RWPE1 (cell line): ENCODE data around the gene ERAS.

Experiments used
- CTCF ChIA-PET: fragments of 350-600 bp; sonication (Branson Sonifier 250); formaldehyde crosslinking; extraction: SDS; loops from one replicate; lab custom pipeline; 2021; lab: Yijun Ruan, JAX
- POLR2A ChIA-PET: fragments of 400-600 bp; formaldehyde crosslinking; extraction: SDS; loops from one replicate; lab custom pipeline; 2020; ENCODE audit warnings: antibody characterized with exemption; ENCODE audit not compliant: low non-redundant PET; lab: Yijun Ruan, JAX
- DNase-seq: peaks from one replicate; pipeline ENCODE4 v3.0.0; 2012; ENCODE audit warnings: low spot score
- H3K27ac ChIP-seq: fragments of 450-650 bp; 2 replicates; pipeline ENCODE4 v1.5.1; 2017
- TF ChIP-seq, protein P1 (sequence below): fragments of 450-650 bp; conservative IDR thresholded peaks from 2 replicates; pipeline ENCODE4 v1.5.1; 2017; ENCODE audit warnings: low read depth, mild to moderate bottlenecking

ERAS gene

DNA sequence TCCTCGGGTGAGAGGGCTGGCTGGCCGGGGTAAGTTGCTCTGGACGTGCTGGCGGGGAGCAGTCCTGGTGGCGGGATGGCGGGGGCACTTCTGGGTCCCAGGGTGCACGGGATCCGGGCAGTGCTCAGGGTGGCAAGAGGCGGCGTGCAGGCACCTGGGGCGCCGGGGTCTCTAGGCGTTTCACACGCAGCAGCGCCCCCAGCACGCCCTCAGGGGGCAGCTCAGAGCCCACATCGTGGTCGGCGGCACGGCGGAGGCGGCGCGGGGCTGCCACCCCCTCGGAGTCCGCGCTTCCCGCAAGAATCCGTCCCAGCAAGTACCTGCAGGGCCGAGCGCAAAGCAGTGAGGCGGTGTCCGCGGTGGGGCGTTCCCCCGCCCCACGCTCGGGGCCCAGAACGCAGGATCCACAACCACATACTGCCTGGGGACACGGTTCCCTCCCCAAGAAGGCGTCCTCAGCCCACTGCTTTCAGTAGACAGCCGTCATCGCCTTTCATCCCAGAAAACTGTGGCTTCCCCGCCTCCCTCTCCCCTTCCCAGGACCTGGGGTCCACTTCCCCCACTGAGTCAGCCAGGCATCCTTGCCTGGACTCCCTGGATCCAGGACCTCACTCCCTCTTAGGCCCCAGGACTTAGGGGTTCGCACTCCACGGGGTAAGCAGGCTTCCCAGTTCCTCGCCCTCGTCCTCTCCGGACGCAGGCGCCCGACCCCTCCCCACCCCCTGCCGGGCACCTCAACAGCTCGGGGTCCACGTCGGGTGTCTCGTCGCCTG lies 5.0 kb downstream of the ERAS start:
- no peak for DNase-seq
- POLR2A ChIA-PET, result no interaction called here
- no peak overlapping the region for H3K27ac ChIP-seq
- TF ChIP-seq, protein P1, sequence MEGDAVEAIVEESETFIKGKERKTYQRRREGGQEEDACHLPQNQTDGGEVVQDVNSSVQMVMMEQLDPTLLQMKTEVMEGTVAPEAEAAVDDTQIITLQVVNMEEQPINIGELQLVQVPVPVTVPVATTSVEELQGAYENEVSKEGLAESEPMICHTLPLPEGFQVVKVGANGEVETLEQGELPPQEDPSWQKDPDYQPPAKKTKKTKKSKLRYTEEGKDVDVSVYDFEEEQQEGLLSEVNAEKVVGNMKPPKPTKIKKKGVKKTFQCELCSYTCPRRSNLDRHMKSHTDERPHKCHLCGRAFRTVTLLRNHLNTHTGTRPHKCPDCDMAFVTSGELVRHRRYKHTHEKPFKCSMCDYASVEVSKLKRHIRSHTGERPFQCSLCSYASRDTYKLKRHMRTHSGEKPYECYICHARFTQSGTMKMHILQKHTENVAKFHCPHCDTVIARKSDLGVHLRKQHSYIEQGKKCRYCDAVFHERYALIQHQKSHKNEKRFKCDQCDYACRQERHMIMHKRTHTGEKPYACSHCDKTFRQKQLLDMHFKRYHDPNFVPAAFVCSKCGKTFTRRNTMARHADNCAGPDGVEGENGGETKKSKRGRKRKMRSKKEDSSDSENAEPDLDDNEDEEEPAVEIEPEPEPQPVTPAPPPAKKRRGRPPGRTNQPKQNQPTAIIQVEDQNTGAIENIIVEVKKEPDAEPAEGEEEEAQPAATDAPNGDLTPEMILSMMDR, result no peak
- CTCF ChIA-PET, result no interaction called here

DNA sequence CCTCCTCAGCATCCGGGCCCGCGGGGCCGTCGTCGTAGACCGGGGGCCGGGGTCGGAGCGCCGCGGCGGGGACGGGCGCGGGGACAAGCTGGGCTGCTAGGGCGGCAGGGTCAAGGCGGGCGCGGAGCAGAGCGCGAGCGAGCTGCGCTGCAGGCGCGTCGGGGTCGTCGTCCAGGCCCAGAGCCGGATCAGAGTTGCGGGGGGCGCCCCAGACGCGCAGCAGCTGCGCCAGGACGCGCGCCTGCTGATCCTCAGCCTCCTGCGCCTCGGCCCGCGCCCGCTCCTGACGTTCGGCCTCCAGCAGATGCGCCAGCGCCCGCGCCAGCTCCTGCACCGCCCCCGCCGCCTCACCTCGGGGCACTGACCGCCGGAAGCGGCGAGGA lies 5.6 kb downstream of the ERAS start:
- no peak for DNase-seq
- TF ChIP-seq, protein P1, result no peak
- CTCF ChIA-PET, result no interaction called here
- no peak overlapping the region for H3K27ac ChIP-seq
- POLR2A ChIA-PET, result no interaction called here

DNA sequence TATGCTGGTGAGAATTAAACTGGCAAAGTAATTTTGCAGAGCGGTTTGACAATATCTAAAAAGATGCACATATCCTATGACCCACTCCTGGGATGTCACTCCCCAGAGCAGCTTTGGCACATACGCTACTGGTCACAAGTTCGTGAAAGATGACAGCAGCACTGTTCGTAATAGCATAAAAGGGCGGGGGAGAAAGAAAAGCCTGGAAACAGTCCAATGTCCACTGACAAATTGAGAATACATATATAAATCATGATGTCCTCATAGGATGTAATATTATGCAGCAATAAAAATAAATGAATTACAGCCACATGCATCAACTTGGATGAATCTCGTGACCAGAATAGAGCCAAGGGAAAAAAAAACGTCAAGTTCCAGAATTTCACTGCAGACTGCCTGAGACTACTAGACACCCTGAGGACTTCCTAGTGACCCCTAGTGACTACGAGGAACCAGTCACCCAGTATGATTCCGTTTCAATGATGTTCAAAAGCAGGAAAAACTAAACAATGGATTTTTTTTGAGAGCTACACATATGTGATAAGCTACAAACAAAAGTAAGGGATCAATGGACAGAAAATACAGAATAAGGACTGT lies 7.3 kb downstream of the ERAS start:
- TF ChIP-seq, protein P1, result no peak
- DNase-seq, result no peak
- ChIA-PET POLR2A (no interaction called here), CTCF (no interaction called here)
- H3K27ac ChIP-seq, result no peak overlapping the region

DNA sequence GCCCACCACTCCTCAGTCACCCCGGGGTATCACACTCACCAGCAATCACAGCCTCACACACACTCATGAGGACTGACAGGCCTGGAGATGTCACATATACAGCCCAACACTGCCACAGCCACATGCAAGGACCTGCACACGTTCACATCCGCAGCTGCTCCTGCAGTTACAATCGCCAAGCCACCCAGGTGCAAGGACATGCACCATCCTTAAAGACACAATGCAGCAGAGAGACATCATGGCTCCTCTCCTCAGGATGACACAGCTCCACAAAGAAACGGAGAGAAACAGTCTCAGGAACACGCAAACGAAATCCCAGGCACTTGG lies 8.0 kb downstream of the ERAS start:
- no peak for DNase-seq
- POLR2A ChIA-PET, result no interaction called here

DNA sequence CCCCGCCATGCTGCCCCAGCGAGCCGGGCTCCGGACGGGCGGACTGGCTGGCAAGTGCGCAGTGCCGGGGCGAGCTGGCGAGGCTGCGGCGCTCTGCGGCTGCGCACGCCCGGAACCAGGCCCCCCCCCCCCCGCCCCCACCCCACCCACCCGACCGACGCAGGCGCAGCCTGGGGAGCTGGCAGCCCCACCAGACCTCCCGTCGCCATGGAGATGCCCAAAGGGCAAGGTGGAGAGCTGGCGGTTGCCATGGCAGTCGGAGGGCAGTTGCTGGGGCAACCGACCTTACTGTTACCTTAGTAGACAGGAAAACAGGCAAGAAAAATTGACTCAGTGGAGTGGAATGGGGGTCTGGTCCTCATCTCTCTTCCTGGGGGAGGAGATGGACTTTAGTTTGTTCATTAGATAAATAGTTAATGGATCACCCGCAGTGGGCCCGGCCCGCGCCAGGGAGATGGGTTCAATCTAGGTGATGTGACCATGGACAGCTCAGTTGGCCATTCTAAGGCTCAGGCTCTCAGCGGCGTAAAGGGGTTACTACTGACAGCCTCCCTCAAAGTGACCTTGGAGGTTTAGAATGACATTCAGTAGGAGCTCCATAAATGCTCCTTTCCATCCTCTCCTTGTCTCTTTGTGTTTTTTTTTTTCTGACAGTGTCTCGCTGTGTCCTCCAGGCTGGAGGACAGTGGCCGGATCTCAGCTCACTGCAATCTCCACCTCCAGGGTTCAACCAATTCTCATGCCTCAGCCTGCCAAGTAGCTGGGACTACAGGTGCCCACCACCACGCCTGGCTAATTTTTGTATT lies 9.4 kb downstream of the ERAS start, which contains the start of gene PCSK1N:
PCSK1N (minus strand) TSS at position 87 of the 806 bp plus-strand sequence; CDS start at position 9, 78 bp downstream.
- TF ChIP-seq, protein P1, result no peak
- ChIA-PET POLR2A (no interaction called here), CTCF (no interaction called here)
- peak; percentile 28 for DNase-seq
- H3K27ac ChIP-seq, result no peak within 1 kb of the TSS

More for the DNA sequence above, 8.0 kb downstream of the ERAS start:
- CTCF ChIA-PET, result no interaction called here
- TF ChIP-seq, protein P1, result no peak
- H3K27ac ChIP-seq, result no peak overlapping the region

DNA sequence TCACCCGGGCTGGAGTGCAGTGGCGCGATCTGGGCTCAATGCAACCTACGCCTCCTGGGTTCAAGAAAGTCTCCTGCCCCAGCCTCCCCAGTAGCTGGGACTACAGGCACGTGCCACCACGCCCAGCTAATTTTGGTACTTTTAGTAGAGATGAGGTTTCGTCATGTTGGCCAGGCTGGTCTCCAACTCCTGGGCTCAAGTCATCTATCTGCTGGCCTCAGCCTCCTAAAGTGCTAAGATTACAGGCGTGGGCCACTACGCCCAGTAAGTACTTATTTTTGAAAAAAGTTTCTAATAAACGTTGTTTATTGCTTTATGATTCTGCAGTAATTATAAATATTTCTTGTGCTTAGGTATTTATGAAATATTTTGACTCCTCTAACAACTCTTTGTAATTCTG lies 13.4 kb downstream of the ERAS start:
- ChIA-PET CTCF (no interaction called here), POLR2A (no interaction called here)
- TF ChIP-seq, protein P1, result no peak
- DNase-seq, result no peak
- H3K27ac ChIP-seq, result no peak overlapping the region
